Measurements from ENCODE around the gene TASOR2.

Gene TASOR2

GRCh38 chr10:5666841-5667630, 17.6 kb upstream of the TASOR2 start:
- 63 to 65% methylated on average over 14 of the region's 15 CpGs for WGBS, 2 experiments (ENCODE audit: insufficient coverage in 2 of 2)
- Histone ChIP-seq H3K9me3 (ENCODE audit: control insufficient read depth, low read length) (peaks cover 2% of the 10 kb centered on the region), H3K27ac (ENCODE audit: low read depth, low read length, severe bottlenecking) (no peak overlapping the region), H3K4me1 (ENCODE audit: control insufficient read depth, insufficient read depth, low read length, poor library complexity, severe bottlenecking) (no peaks in the 10 kb centered on the region), H3K36me3 (ENCODE audit: control insufficient read depth, insufficient read depth, low read length) (no peaks in the 10 kb centered on the region), H3K4me3 (ENCODE audit: extremely low read depth, insufficient read depth, low read length, poor library complexity, severe bottlenecking) (peak overlapping the region; percentile 71)

DNA sequence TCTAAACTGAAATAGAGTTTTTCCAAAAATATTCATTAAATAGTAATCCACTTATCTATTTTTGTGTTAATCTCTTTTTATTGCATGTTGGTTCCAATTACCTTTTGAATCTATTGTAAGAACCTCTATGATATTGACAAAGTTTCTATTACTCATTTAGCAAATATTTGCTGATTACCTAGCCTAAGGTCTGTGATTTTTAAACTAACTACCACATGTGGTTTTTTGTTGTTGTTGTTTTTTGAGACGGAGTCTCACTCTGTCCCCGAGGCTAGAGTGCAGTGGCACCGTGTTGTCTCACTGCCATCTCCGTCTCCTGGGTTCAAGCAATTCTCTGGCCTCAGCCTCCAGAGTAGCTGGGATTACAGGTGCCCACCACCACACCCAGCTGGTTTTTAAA, 16.2 kb upstream of the TASOR2 start:
- WGBS, 2 experiments (ENCODE audit: insufficient coverage in 2 of 2), result 70% methylated on average over 3 of the region's 4 CpGs; no CpG with 5 or more reads in 1 of the 2 experiments
- Histone ChIP-seq H3K27ac (ENCODE audit: low read depth, low read length, severe bottlenecking) (no peak overlapping the region), H3K4me3 (ENCODE audit: extremely low read depth, insufficient read depth, low read length, poor library complexity, severe bottlenecking) (no peak overlapping the region), H3K9me3 (ENCODE audit: control insufficient read depth, low read length) (peaks cover 7% of the 10 kb centered on the region), H3K4me1 (ENCODE audit: control insufficient read depth, insufficient read depth, low read length, poor library complexity, severe bottlenecking) (no peaks in the 10 kb centered on the region), H3K36me3 (ENCODE audit: control insufficient read depth, insufficient read depth, low read length) (no peaks in the 10 kb centered on the region)

- Histone ChIP-seq H3K9me3 (ENCODE audit: control insufficient read depth, low read length) (peaks cover 7% of the 10 kb centered on the region), H3K4me1 (ENCODE audit: control insufficient read depth, insufficient read depth, low read length, poor library complexity, severe bottlenecking) (no peaks in the 10 kb centered on the region), H3K36me3 (ENCODE audit: control insufficient read depth, insufficient read depth, low read length) (no peaks in the 10 kb centered on the region), H3K27ac (ENCODE audit: low read depth, low read length, severe bottlenecking) (no peak overlapping the region), H3K4me3 (ENCODE audit: extremely low read depth, insufficient read depth, low read length, poor library complexity, severe bottlenecking) (no peak overlapping the region)
- 83% methylated on average over 1 of the region's 1 CpG; no CpG with 5 or more reads in 1 of the 2 experiments for WGBS, 2 experiments (ENCODE audit: insufficient coverage in 2 of 2)
These were observed 15.0 kb upstream of the TASOR2 start for GRCh38 chr10:5669604-5670003.

DNA sequence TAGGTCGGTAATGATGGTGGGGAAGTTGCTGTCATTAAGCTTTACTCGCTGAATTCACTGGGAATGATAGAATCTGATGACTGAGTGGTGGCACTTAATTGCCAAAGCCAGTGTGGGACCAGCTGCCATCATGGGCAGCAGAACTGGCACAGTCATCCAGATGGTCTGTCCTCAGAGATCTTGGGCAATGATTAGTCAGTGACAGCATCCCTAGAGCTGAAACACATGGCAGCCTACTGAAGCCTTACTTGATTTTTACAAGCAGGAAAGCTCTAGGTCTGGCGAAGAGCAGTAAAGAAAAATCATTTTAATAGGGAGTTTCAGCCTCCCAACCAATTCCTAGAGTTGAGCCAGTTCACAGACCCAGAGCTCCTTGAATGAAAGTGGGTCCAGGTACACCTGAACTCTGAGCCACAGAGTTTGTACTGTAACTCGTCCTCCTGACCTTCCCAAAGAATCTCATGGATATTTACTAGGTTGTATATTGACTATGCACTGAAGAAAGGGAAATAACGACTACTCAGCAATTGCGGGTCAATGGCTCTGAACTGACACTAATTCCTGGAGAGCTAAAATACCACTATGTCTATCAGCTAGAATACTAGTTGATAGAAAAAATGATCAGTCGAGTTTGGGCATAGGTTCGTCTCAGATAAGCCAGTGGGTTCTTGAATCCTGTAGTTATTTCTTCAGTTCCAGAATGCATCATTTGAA, 13.8 kb upstream of the TASOR2 start:
- Histone ChIP-seq H3K4me3 (ENCODE audit: extremely low read depth, insufficient read depth, low read length, poor library complexity, severe bottlenecking) (no peak overlapping the region), H3K9me3 (ENCODE audit: control insufficient read depth, low read length) (peaks cover 7% of the 10 kb centered on the region), H3K27ac (ENCODE audit: low read depth, low read length, severe bottlenecking) (no peak overlapping the region), H3K36me3 (ENCODE audit: control insufficient read depth, insufficient read depth, low read length) (no peaks in the 10 kb centered on the region), H3K4me1 (ENCODE audit: control insufficient read depth, insufficient read depth, low read length, poor library complexity, severe bottlenecking) (no peaks in the 10 kb centered on the region)
- WGBS, 2 experiments (ENCODE audit: insufficient coverage in 2 of 2), result 79 to 82% methylated on average over 4 to 7 of the region's 8 CpGs

DNA sequence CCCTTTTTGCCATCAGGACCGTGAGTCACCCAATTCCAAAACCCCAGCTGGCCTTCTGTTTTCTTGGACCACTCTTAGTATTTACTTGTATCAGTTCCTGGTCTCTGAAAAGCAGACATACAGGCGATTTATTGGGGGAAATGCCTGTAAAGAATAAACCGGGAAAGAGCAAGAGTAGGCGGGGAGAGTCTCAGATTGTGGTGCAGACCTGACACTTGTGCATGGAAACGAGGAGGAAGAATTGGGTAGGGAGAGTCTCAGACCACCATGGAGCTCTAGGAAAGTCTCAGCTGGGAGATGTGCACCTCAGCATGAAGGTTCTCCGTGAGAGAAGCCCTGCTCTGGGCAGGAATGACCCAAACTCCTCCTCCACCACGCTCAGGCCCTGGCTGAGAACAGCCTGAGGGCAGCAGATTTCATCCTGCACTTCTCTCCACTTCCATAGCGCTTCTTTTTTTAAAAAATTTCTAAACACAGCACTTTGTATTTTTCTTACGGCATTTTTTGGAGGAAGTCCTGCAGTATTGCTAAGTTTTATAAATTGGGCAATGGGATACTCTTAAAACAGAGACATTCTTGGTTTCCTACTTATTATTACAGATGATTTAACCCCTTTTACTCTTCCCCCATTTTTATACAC, 6.1 kb upstream of the TASOR2 start:
- H3K4me1 ChIP-seq (ENCODE audit: control insufficient read depth, insufficient read depth, low read length, poor library complexity, severe bottlenecking), result no peaks in the 10 kb centered on the region
- H3K27ac ChIP-seq (ENCODE audit: low read depth, low read length, severe bottlenecking), result no peak overlapping the region
- no peaks in the 10 kb centered on the region for H3K36me3 ChIP-seq (ENCODE audit: control insufficient read depth, insufficient read depth, low read length)
- WGBS, 2 experiments (ENCODE audit: insufficient coverage in 2 of 2), result 76 to 87% methylated on average over 5 to 7 of the region's 9 CpGs
- H3K4me3 ChIP-seq (ENCODE audit: extremely low read depth, insufficient read depth, low read length, poor library complexity, severe bottlenecking), result no peak overlapping the region
- no peaks in the 10 kb centered on the region for H3K9me3 ChIP-seq (ENCODE audit: control insufficient read depth, low read length)

DNA sequence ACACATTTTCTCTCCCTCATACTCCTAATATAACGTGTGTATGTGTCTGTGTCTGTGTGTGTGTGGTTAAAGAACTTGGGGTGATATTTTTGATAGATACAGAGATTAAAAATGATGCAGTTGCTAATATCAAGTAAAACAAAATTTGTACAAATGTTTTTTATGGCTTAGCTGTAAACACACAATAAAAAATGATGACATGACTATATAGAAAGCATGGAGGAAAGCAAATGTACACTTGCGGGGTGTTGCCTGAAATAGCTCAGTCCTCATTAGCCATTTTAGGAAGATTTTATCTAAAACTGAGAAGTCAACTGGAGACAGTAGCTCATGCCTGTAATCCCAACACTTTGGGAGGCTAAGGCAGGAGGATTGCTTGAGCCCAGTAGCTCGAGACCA, 5.6 kb upstream of the TASOR2 start:
- 100% methylated on average over 1 of the region's 3 CpGs; no CpG with 5 or more reads in 1 of the 2 experiments for WGBS, 2 experiments (ENCODE audit: insufficient coverage in 2 of 2)
- H3K4me3 ChIP-seq (ENCODE audit: extremely low read depth, insufficient read depth, low read length, poor library complexity, severe bottlenecking), result no peak overlapping the region
- H3K27ac ChIP-seq (ENCODE audit: low read depth, low read length, severe bottlenecking), result no peak overlapping the region
- peaks cover 3% of the 10 kb centered on the region for H3K9me3 ChIP-seq (ENCODE audit: control insufficient read depth, low read length)
- H3K4me1 ChIP-seq (ENCODE audit: control insufficient read depth, insufficient read depth, low read length, poor library complexity, severe bottlenecking), result no peaks in the 10 kb centered on the region
- no peaks in the 10 kb centered on the region for H3K36me3 ChIP-seq (ENCODE audit: control insufficient read depth, insufficient read depth, low read length)

GRCh38 chr10:5679606-5680005, 5.0 kb upstream of the TASOR2 start:
- Histone ChIP-seq H3K4me1 (ENCODE audit: control insufficient read depth, insufficient read depth, low read length, poor library complexity, severe bottlenecking) (no peaks in the 10 kb centered on the region), H3K27ac (ENCODE audit: low read depth, low read length, severe bottlenecking) (no peak overlapping the region), H3K9me3 (ENCODE audit: control insufficient read depth, low read length) (peaks cover 6% of the 10 kb centered on the region), H3K36me3 (ENCODE audit: control insufficient read depth, insufficient read depth, low read length) (no peaks in the 10 kb centered on the region), H3K4me3 (ENCODE audit: extremely low read depth, insufficient read depth, low read length, poor library complexity, severe bottlenecking) (no peak overlapping the region)
- 73 to 83% methylated on average over 1 to 2 of the region's 2 CpGs for WGBS, 2 experiments (ENCODE audit: insufficient coverage in 2 of 2)

DNA sequence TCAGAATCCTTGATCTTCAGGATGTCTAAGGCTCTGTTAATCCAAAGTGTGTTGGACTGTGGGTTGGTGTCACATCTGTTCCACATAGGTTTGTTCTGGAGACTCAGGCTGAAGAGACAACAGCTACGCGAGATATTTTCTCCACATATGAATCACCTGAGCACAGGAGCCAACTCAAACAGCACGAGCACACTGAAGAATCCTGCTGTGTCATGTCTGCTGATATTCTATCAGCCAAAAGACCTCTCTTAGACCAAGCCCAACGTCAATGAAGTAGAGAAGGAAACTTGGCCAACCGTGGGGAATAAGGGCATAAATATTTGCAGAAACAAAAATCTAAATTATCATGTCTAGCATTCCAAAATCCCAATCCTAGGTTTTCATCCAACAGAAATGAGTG, 2.7 kb upstream of the TASOR2 start:
- Histone ChIP-seq H3K27ac (ENCODE audit: low read depth, low read length, severe bottlenecking) (no peak overlapping the region), H3K36me3 (ENCODE audit: control insufficient read depth, insufficient read depth, low read length) (no peaks in the 10 kb centered on the region), H3K4me1 (ENCODE audit: control insufficient read depth, insufficient read depth, low read length, poor library complexity, severe bottlenecking) (no peaks in the 10 kb centered on the region), H3K4me3 (ENCODE audit: extremely low read depth, insufficient read depth, low read length, poor library complexity, severe bottlenecking) (no peak overlapping the region), H3K9me3 (ENCODE audit: control insufficient read depth, low read length) (peaks cover 6% of the 10 kb centered on the region)
- WGBS, 2 experiments (ENCODE audit: insufficient coverage in 2 of 2), result 64% methylated on average over 3 of the region's 5 CpGs; no CpG with 5 or more reads in 1 of the 2 experiments

DNA sequence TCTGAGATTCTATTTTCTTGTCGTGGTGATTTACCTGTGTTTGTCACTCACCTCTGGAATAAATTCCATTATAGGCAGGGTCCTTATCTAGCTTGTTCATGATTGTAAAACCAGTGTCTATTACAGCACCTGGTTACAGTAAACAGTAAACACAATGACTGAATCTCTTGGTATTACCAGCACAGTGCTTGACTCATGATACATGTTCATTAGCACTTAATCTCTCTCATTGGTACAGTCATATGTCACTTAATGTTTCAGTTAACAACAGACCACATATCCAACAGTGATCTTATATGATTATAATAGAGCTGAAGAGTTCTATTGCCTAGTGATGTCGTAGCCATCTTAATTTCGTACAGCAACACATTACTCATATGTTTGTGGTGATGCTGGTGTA, 1.6 kb upstream of the TASOR2 start:
- WGBS, 2 experiments (ENCODE audit: insufficient coverage in 2 of 2), result 100% methylated on average over 1 of the region's 3 CpGs; no CpG with 5 or more reads in 1 of the 2 experiments
- Histone ChIP-seq H3K27ac (ENCODE audit: low read depth, low read length, severe bottlenecking) (no peak overlapping the region), H3K4me3 (ENCODE audit: extremely low read depth, insufficient read depth, low read length, poor library complexity, severe bottlenecking) (no peak overlapping the region), H3K36me3 (ENCODE audit: control insufficient read depth, insufficient read depth, low read length) (peaks cover 1% of the 10 kb centered on the region), H3K4me1 (ENCODE audit: control insufficient read depth, insufficient read depth, low read length, poor library complexity, severe bottlenecking) (no peaks in the 10 kb centered on the region), H3K9me3 (ENCODE audit: control insufficient read depth, low read length) (peaks cover 6% of the 10 kb centered on the region)

DNA sequence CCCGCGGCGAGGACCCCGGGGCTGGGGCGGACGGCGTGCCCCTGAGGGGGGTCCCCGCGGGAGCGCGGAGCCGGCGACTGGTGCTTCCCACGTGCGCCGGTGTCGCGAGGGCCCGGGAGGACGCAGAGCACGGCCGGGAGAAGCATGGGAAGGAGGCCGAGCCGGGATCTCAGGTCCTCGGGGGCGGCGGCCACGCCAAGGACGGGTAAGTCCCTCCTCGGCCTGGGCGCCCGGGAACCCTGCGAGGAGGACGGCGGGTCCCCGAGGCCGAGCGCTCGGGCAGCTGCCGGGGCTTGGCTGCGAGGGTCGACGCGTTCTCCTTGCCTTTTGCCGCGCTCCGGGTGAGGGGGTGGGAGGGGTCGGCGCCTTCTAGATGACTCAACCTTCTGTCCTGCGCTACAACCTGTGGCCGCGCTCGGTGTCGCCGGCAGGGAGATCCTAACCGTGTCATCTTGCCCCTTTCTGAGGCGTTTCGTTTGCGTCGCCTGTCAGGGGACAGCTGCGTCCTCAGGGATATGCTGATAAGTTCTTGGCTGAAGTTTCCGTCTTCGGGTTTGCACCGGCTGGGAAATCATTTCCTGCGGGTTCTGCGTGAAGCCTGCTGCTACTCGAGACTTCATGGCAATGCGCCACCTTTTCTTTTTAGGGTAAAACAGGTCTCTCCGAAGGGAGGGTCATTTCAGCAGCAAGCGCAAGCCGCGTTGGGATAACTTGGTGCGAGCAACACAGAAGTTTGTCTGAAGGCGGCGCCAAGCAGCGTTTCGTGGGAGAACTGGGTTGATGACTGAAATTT, 529 bp downstream of the TASOR2 start:
- Histone ChIP-seq H3K27ac (ENCODE audit: low read depth, low read length, severe bottlenecking) (peak overlapping the region; percentile 88), H3K4me3 (ENCODE audit: extremely low read depth, insufficient read depth, low read length, poor library complexity, severe bottlenecking) (peak overlapping the region; percentile 85), H3K9me3 (ENCODE audit: control insufficient read depth, low read length) (peaks cover 6% of the 10 kb centered on the region), H3K4me1 (ENCODE audit: control insufficient read depth, insufficient read depth, low read length, poor library complexity, severe bottlenecking) (no peaks in the 10 kb centered on the region), H3K36me3 (ENCODE audit: control insufficient read depth, insufficient read depth, low read length) (peaks cover 8% of the 10 kb centered on the region)
- 0% methylated on average over 59 to 76 of the region's 77 CpGs for WGBS, 2 experiments (ENCODE audit: insufficient coverage in 2 of 2)

Measured in mesodermal cell (in vitro differentiated cells).